GM10847 (cell line): Measurements from ENCODE around the gene ZFR2.

Source experiments
- POLR2A ChIP-seq: IDR thresholded peaks from 2 replicates; pipeline ENCODE4 v1.6.1; 2011; ENCODE audit not compliant: insufficient read length; ENCODE audit errors: extremely low read depth

The ZFR2 gene

DNA sequence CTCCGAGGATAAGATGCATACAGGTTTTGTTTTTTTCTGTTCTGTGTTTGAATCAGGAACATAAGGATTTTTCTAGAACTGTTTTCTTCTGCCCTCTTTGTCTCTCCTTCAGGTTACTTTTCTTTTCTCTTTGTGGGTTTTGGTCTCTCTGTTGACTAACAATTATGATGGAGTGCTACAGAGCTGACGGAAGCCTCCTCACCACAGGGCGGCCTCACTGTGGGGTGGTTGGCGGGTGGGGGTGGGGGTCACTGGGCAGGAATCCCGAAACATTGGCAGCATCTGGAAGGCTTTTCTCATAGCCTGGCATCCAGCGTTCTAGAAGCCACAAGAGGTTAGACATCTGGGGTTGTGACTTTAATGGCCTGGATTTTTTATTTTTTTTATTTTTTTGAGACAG is 70.7 kb downstream of the ZFR2 start:
- no peak for TF ChIP-seq POLR2A

- TF ChIP-seq POLR2A, result no peak
These were observed 72.5 kb downstream of the ZFR2 start for GRCh38 chr19:3796358-3796757.

DNA sequence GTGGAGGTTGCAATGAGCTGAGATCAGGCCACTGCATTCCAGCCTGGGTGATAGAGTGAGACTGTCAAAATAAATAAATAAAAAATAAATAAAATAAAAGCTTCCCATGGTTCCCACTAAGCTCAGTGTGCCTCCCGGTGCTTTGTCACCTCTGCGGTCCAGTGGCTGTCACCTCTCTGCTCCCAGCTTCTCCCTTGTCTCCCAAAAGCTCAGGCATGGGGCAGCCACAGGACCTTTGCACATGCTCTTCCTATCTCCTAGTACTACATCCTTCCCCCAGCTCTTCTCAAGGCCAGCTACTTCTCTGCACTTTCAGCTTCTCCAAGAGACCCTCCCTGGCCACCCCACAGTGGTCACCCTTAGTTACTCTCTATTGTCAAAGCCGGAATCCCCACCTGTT is 75.0 kb downstream of the ZFR2 start:
- TF ChIP-seq POLR2A, result no peak

- TF ChIP-seq POLR2A, result no peak
These were observed 76.7 kb downstream of the ZFR2 start for GRCh38 chr19:3792114-3792513.

DNA sequence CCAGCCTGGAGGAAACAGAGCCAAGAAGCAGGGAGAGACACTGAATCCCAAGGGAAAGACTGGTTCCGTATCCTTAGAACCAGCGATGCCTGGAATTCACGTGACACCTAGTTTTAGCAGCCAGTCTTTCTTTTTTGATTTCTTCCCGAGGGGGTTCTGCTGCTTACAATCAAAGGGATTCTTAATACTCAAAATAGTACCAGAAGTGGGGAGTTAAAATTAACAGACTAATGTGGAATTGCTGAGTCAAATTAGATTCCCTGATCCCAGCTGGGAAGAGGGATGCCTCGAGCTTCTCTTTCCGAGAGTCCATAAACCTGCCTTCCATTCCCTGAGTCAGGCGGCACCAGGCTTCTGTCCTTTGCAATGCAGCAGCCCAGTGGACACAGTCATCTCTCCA is 77.9 kb downstream of the ZFR2 start:
- no peak for TF ChIP-seq POLR2A

GRCh38 chr19:3790209-3790734 is 78.6 kb downstream of the ZFR2 start:
- no peak for TF ChIP-seq POLR2A

- TF ChIP-seq POLR2A, result no peak
These were observed 79.7 kb downstream of the ZFR2 start for GRCh38 chr19:3788996-3789778.

- TF ChIP-seq POLR2A, result no peak
These were observed 82.7 kb downstream of the ZFR2 start, which contains the start of gene MATK for GRCh38 chr19:3785938-3786824. MATK (minus strand) TSS chr19:3786381; CDS start chr19:3785135, 1,246 bp downstream.

GRCh38 chr19:3785451-3785937 is 83.3 kb downstream of the ZFR2 start:
- TF ChIP-seq POLR2A, result no peak

DNA sequence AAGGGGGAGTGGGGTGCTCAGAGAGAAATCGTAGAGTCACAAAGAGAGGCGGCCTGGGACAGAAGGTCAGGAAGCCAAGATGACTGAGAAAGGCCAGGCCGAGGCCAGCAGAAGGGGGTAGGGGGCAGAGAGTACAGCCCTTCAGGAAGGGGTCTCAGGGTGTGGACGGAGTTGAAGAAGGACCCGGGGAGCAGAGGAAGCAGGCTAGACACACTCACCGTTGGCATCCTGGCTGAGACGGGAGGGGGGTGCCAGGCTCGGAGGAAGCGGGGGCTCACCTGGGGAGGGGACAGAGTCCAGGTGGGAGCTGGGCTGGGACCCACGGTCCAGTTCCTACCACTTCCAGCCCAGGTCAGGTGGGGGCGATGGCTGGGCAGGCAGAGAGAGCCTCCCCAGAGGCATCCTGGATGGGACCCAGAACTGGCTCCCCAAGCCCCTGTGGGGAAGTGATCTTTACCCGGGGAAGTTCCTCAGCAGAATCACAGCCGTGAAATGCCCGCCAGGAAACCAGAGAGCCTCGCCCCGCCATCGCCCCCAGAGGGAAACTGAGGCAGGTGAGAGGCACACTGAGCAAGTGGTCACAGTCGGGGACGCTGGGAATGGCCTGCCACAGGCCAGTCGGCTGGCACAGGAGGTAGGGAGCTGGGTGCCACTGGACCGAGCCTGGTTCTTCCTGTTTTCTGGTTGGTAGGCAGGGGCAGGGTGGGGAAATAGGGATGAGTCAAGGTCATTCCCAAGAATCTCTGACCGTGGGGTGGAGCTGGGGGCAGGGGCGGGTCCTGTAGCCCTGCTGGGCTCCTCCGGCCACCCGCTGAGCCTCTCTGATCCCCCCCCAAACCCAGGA is 84.0 kb downstream of the ZFR2 start:
- no peak for TF ChIP-seq POLR2A

GRCh38 chr19:3783660-3784584 is 84.9 kb downstream of the ZFR2 start:
- TF ChIP-seq POLR2A, result no peak

DNA sequence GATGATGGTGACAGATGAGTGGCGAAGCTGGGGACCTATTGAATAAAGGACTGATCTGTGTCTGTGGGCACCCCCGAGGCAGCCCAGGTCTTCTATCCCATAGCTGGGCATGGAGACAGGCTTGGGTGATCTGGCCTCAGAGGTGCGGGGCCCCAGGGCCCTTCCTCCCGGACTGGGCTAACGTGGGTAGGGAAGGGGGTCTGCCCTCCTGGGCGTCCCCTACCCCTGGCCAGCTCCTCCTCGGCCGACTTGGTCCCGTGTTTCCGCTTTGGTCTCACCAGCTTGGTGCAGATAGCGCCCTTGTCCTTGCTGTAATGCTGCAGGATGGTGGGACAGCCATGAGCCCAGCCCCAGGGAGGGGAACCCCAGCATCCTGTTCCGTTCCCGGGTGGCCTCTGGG is 85.9 kb downstream of the ZFR2 start:
- no peak for TF ChIP-seq POLR2A

GRCh38 chr19:3782330-3782729 is 86.5 kb downstream of the ZFR2 start:
- TF ChIP-seq POLR2A, result no peak

GRCh38 chr19:3781603-3782002 is 87.2 kb downstream of the ZFR2 start:
- no peak for TF ChIP-seq POLR2A
